OCI-LY7 (cell line): Measurements from ENCODE around the gene GNB1L.

Experiments used
- CTCF ChIP-seq: fragments of 200-600 bp; sonication (generic); conservative IDR thresholded peaks from 2 replicates; pipeline ENCODE4 v1.5.1; 2014; ENCODE audit warnings: mild to moderate bottlenecking, antibody characterized with exemption, low read length, moderate library complexity, mixed read lengths
- EZH2phosphoT487 ChIP-seq: fragments of 200-600 bp; sonication (generic); IDR thresholded peaks from 2 replicates; pipeline ENCODE4 v1.6.1; 2018; ENCODE audit warnings: low read depth, borderline replicate concordance, mild to moderate bottlenecking, mixed run types, antibody characterized with exemption, low read length, moderate library complexity, mixed read lengths

DNA sequence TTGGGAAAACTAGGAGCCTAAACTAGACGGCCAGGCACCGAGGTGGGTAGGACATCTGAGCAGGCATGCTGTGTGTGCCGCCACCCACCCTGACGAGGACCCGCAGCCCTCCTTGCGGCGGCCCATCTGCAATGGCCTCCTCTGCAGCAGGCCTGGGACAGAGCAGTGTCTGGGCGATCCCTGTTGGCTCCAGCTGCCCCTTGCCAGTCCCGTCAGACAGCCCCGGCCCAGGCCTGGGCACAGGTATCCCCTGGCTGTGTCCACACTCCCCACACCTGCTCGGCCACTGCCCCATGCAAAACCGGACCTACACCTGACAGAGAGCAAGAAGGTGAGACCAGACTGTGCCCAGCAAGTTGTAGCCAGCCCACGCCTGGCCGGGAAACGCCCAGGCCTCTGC is 38.7 kb upstream of the GNB1L start:
- TF ChIP-seq CTCF (no peak), EZH2phosphoT487 (no peak)
